Bone marrow (tissue), 2 donors: Measurements from ENCODE around the gene NEU1.
"Not testable (repeated sequence)": the region's sequence is repeated elsewhere in the genome, so short reads cannot be mapped to it uniquely, and the experiment has no call there.

Experiments used
- DNase-seq, 2 donors: peaks; one replicate each; lab custom pipeline; 2025; lab: John Stamatoyannopoulos, UW

The NEU1 gene

DNA sequence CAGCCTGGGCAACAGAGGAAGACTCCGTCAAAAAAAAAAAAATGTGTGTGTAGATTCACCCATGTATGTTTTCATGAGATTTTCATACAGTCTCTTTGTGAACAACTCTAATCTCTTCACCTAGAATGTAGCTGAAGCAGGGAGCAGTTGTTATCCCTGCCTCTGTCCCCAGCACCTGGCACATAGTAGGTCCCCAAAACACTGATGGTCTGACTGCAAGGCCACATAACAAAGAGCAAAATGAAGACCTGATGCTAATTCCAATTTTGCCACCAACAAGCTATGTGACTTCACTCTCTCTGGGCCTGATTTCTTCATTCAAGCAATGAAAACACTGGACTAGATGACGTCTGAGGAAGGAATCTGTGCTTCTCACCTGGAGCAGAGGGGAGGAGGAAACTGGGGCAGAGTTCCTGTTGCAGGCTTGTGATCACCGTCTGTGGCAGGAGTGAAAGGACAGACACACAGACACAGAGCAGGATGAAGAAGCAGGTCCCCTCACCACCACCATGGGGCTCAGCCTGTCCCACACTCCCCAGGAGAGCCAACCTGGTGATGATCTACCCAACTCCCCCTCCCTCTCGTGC, 11.6 kb upstream of the NEU1 start:
- no peak for DNase-seq

GRCh38 chr6:31871046-31871659, 8.5 kb upstream of the NEU1 start:
- no peak for DNase-seq

- DNase-seq, result no peak
Observed at GRCh38 chr6:31870385-31870921, 7.8 kb upstream of the NEU1 start.

GRCh38 chr6:31869343-31869742, 6.7 kb upstream of the NEU1 start:
- DNase-seq, result no peak

DNA sequence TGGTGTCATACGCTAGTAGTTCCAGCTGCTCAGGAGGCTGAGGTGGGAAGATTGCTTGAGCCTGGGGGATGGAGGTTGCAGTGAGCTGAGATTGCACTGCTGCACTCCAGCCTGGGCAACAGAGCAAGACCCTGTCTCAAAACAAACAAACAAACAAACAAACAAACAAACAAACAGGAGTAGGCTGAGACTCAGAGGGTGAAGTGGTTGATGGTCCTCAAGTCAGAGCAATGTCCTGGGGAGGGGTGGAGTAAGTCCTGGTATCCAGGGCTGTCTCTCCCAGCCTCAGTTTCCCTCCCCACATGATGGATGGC, 6.0 kb upstream of the NEU1 start:
- DNase-seq, result not testable (repeated sequence)

- no peak for DNase-seq
Observed at GRCh38 chr6:31865205-31866118, 2.8 kb upstream of the NEU1 start.

DNA sequence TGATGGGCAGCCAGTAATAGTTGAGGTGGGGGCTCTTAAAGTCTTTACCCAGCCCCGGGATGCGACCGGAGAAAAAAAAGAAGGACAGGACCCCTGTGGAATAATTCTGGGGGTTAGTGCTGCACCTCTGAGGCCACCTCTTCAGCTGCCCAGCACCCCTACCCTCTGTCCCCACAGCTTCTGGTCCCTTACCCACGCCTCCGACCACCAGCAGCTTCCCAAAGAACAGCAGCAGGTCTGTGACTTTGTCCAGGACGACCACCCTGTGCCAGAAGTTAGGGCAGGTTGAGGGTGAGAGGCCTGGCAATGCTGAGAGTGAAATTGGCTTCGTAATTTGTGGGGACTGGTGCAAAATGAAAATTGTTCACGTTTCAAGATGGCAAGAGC, 2.2 kb upstream of the NEU1 start:
- DNase-seq, result no peak

DNA sequence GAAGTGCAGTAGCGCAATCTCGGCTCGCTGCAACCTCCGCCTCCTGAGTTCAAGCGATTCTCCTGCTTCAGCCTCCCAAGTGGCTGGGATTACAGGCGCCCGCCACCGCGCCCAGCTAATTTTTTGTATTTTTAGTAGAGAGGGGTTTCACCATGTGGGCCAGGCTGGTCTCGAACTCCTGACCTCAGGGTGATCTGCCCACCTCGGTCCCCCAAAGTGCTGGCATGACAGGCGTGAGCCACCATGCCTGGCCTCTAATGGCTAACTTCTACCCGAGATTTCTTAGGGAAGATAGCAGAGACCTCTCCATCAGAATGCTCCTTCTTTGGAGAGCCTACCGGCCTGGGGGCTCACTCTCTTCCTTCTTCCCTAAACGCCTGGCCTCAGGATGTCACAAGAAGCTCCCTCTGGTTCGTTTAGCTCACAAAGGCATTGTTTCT, 1.5 kb upstream of the NEU1 start:
- not testable (repeated sequence) for DNase-seq

DNA sequence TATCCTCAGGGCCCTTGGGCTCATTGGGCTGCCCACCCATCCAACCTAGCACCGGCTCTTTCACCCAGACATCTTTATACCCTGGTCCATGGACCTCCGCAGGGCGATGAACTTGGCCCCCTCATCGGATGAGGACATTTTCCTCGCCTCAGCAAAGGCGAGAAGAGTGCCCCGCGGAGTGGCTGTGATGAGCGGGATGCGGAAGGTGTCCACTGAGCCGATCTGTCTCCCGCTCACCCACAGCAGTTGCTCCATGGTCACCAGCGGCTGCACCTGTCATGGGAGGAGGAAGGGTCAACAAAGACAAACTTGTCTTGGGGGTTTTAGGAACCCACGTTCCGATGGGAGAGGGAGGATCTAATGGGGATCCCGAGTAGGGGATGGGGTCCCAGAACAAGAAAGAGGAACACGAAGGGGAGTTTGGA, 690 bp downstream of the NEU1 start:
- no peak for DNase-seq

GRCh38 chr6:31861150-31861549, 1.5 kb downstream of the NEU1 start:
- DNase-seq, result no peak

GRCh38 chr6:31860349-31860748, 2.3 kb downstream of the NEU1 start:
- no peak for DNase-seq

GRCh38 chr6:31859923-31860322, 2.7 kb downstream of the NEU1 start:
- DNase-seq, result no peak

DNA sequence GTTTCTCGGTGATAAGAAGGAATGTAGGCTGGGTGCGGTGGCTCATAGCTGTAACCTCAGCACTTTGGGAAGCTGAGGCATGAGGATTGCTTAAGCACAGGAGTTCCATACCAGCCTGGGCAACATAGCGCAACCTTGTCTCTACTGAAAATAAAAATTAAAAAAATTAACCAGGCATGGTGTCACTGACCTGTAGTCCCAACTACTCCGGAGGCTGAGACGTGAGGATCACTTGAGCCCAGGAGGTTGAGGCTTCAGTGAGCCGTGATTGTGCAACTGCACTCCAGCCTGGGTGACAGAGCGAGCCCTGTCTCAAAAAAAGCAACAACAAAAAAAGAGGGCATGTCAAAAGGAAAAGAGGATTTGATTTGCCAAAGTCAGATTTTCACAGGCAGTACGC, 3.9 kb downstream of the NEU1 start:
- DNase-seq, result no peak

GRCh38 chr6:31857774-31858173, 4.8 kb downstream of the NEU1 start:
- DNase-seq, result not testable (repeated sequence)

DNA sequence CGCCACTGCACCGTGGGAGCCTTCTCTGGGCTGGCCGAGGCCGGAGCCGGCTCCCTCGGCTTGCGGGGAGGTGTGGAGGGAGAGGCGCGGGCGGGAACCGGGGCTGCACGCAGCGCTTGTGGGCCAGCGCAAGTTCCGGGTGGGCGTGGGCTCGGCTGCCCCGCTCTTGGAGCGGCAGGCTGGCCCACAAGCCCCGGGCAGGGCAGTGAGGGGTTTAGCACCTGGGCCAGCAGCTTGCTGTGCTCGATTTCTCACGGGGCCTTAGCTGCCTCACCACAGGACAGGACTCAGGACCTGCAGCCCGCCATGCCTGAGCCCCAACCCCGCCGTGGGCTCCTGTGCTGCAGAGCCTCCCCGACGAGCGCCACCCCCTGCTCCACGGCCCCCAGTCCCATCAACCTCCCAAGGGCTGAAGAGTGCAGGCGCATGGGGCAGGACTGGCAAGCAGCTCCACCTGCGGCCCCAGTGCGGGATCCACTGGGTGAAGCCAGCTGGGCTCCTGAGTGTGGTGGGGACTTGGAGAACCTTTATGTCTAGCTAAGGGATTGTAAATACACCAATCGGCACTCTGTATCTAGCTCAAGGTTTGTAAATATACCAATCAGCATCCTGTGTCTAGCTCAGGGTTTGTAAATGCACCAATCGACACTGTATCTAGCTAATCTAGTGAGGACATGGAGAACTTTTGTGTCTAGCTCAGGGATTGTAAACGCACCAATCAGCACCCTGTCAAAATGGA, 10.5 kb downstream of the NEU1 start:
- not testable (repeated sequence) for DNase-seq

GRCh38 chr6:31851485-31851832, 11.2 kb downstream of the NEU1 start:
- DNase-seq, result no peak

DNA sequence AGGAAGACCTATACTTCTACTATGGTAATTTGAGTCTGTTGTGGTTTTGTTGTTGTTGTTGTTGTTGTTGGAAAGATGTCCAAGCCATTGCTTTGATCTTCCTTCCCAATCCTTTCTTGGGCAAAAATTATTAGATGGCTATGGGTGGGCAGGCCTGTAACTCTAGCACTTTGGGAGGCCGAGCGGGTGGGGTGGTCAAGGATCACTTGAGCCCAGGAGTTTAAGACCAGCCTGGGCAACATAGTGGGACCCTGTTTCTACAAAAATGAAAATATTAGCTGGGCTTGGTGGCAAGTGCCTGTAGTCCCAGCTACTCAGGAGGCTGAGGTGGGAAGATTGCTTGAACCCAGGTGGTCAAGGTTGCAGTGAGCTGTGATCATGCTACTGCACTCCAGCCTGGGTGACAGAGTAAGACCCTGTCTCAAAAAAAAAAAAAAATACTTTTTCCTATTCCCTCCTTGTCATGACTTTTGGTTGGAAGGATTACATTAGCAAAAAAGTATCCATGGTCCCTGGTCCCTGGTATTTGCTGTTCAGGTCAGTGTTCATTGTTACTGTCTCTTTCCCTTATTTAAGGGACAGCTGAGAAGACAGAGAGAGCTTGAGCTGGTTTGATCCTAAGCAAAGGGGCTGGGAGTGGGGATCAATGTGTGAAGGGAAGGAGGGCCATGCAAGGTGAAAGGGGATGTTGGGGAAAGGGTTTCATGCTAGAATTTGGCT, 11.7 kb downstream of the NEU1 start:
- DNase-seq, result no peak

GRCh38 chr6:31847276-31847978, 15.2 kb downstream of the NEU1 start:
- DNase-seq, result no peak

DNA sequence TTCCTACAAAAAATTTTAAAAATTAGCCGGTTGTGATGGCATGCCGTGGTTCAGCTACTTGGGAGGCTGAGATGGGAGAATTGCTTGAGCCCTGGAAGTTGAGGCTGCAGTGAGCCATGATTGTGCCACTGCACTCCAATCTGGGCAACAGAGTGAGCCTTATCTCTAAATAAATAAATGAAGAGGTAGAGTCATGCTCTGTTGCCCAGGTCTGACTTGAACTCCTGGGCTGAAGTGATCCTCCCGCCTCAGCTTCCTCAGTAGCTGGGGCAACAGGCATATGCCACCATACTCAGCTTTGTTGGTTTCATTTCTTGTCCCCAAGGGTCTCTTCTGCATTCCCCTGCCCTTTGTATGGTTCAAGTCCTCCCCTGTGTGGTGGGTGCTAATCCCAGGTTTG, 18.1 kb downstream of the NEU1 start:
- DNase-seq, result no peak

GRCh38 chr6:31842053-31842452, 20.6 kb downstream of the NEU1 start:
- no peak for DNase-seq

DNA sequence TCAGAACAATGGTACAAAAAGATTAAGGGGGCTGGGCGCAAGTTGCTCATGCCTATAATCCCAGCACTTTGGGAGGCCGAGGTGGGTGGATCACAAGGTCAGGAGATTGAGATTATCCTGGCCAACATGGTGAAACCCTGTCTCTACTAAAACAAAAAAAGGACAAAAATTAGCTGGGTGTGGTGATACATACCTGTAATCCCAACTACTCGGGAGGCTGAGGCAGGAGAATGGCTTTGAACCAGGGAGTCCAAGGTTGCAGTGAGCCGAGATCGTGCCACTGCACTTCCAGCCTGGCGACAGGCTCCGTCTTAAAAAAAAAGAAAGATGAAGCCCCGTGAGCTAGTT, 22.9 kb downstream of the NEU1 start:
- not testable (repeated sequence) for DNase-seq
